Measurements from ENCODE around the gene MAP3K2. TPM values are rescaled to one million over a fixed set of nuclear protein-coding genes. Genes with fewer than 3 reads are reported as not detected.

The MAP3K2 gene
- total and polyA plus RNA-seq, 2 of the 4 experiments (the other 2 are of a cell fraction): 6.2 to 30.8 TPM

DNA sequence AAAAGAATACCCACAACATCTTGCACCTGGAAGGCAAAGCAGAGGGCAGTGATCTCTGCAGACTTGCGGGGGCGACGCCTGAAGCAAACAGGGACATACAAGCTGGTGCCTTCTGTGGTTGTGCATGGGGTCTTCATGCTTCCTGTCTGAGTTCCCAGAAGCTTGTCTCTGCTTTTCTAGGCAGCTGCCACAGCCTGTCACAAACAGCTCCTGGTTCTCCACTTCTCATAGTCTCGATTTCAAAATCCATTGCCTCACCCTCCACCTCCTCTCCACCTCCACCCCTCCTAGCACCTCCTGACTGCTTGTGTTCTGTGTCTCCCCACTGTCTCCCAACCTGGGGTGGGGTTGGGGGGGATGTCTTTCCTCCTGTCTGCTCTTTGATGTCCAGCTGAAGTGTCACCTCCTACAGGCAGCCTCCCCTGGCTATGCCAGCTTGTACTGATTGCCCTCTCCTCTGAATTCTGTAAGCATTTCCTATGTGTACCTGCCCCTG is 28.8 kb upstream of the MAP3K2 start:
- POLR2A ChIA-PET (ENCODE audit: unreplicated experiment): no interaction called here
- CTCF ChIA-PET: interaction anchor here (1.1 kb wide), 1 partner anchor 17 kb away, joined by 4 read pairs; no protein-coding TSS in a partner anchor
- Histone ChIP-seq H3K9ac (ENCODE audit: low read depth, low read length) (no peak overlapping the region), H3K14ac (replicated peaks; ENCODE audit: low read depth, low read length) (peak overlapping the region; percentile 35; the same call in 1 of the 2 replicates), H4K91ac (ENCODE audit: insufficient read depth, low read depth, low read length) (no peak overlapping the region; the same call in 1 of the 2 replicates), H3K4ac (ENCODE audit: low read depth, low read length) (peak overlapping the region; percentile 8), H3K23ac (ENCODE audit: low read depth, low read length) (peak overlapping the region; percentile 66; the same call in 1 of the 2 replicates), H3K27me3 (ENCODE audit: control insufficient read depth, insufficient read depth, low read length) (peaks cover 6% of the 10 kb centered on the region; the same call in 1 of the 2 replicates), H4K5ac (ENCODE audit: low read depth, low read length) (no peak overlapping the region), H3K9me3 (ENCODE audit: control insufficient read depth, insufficient read depth, low read length) (no peaks in the 10 kb centered on the region), H2AK9ac (replicated peaks; ENCODE audit: low read depth, low read length, poor library complexity) (peak overlapping the region; percentile 45), H2AFZ (replicated peaks; ENCODE audit: low read length, poor library complexity) (peak overlapping the region; percentile 75), H3K4me3 (ENCODE audit: insufficient read depth, low read depth, low read length) (no peak overlapping the region), H3K56ac (ENCODE audit: extremely low read depth, insufficient read depth, low read length) (no peak overlapping the region), H3K4me1 (ENCODE audit: control insufficient read depth, insufficient read depth, low read length) (peaks cover 15% of the 10 kb centered on the region), H3K18ac (ENCODE audit: low read depth, low read length) (no peak overlapping the region), H2BK5ac (ENCODE audit: low read depth, low read length, poor library complexity, severe bottlenecking) (no peak overlapping the region), H2BK15ac (ENCODE audit: low read depth, low read length) (no peak overlapping the region; the same call in 2 of the 3 replicates), H3K36me3 (ENCODE audit: control insufficient read depth, insufficient read depth, low read length) (no peaks in the 10 kb centered on the region), H2BK20ac (ENCODE audit: low read depth, low read length) (no peak overlapping the region), H2AK5ac (ENCODE audit: low read depth, low read length) (peak overlapping the region; percentile 39; the same call in 1 of the 2 replicates), H2BK120ac (ENCODE audit: low read depth, low read length) (peak overlapping the region; percentile 55), H3K9me1 (ENCODE audit: insufficient read depth, low read length) (peaks cover 19% of the 10 kb centered on the region; the same call in 1 of the 2 replicates), H4K8ac (ENCODE audit: low read depth in 2 of 2, low read length in 2 of 2) (no peak overlapping the region; a peak in 1 of 4 replicates), H3K4me2 (ENCODE audit: low read depth, low read length) (no peak overlapping the region), H3K79me1 (ENCODE audit: low read depth in 1 of 2, low read length in 2 of 2) (peaks cover 0 to 4% of the 10 kb centered on the region in 2 experiments; a peak in 1 of 4 replicates), H3K27ac (ENCODE audit: insufficient read depth, low read length) (no peak overlapping the region), H4K20me1 (ENCODE audit: insufficient read depth, low read length) (no peaks in the 10 kb centered on the region)
- 40% methylated on average over 1 of the region's 4 CpGs; no CpG with 5 or more reads in 1 of the 2 experiments for whole genome bisulfite sequencing, 2 experiments (ENCODE audit: extremely low coverage in 2 of 2, insufficient read length in 1 of 2)
- no TSS peak for BruUV-seq (replicated peaks)
- in situ Hi-C loops (cut with MboI; ENCODE audit: low sequenced_read_pairs): no loop called here
- intact Hi-C loops (cut with micrococcal nuclease): no loop called here
- no peak for ATAC-seq (ENCODE audit: low read depth)
- dilution Hi-C loops (cut with HindIII; ENCODE audit: low sequenced_read_pairs, unreplicated experiment): no loop called here
- DNase-seq: no peak
- TF ChIP-seq BHLHE40 (IDR thresholded peaks at IDR 0.05; ENCODE audit: low read depth, low read length) (no peak), SMC3 (IDR thresholded peaks at IDR 0.05; ENCODE audit: low read depth, low read length) (no peak)
